Measurements from ENCODE around the gene VASP. TPM values are rescaled to one million over a fixed set of nuclear protein-coding genes. Genes with fewer than 3 reads are reported as not detected.
A peak's percentile ranks its signal among the peaks of the same experiment; 100 is the strongest.

Gene VASP
- total and polyA plus RNA-seq, 10 donors: 146 to 386 (median 199) TPM

DNA sequence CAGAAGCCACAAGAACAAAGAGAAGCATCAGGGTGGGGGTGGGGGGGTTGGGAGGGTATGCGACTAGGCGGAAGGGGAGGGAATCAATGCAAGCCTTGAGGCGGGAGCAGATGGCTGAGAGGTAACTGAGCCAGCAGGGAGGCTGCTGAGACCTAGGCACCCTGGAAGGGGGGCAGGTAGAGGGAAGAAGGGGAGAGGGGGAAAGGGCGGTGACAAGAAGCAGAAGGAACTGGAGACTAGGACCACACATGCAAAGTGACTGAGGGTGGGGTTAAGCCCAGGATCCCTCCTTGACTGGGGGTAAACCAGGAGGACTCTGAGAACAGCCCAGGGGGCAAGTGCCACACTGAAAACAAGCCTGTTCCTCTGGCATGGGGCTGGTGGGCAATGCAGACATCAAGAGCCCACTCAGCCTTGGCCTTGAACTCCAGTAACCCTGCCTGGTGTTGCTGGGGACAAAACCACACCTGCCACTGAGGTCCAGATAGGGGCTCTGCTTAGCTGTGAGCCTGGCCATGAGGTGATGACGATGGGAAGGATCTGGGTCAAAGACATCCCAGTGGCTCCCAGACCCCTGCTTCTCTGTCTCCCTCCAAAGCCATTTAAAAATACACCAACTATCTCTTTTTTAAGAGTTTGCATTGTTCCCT lies 57.0 kb downstream of the VASP start:
- Histone ChIP-seq H3K9me3 (no peaks in the 10 kb centered on the region), H3K4me1 (peaks cover 0 to 63% (median 38%) of the 10 kb centered on the region in 6 donors), H3K27me3 (replicated peaks in 1 of 7) (no peaks in the 10 kb centered on the region), H3K4me3 (no peak overlapping the region), H3K27ac (peak overlapping the region; percentile 36 to 89 (median 73)), H3K36me3 (peaks cover 0 to 16% (median 0%) of the 10 kb centered on the region in 6 donors)
- intact Hi-C loops (cut with DNase I; ENCODE audit: low total_unique reads): no loop called here
- no peak for DNase-seq
- WGBS, 5 donors: 62 to 78% (median 74%) methylated on average over 5 of the region's 5 CpGs
- TF ChIP-seq, protein P1, sequence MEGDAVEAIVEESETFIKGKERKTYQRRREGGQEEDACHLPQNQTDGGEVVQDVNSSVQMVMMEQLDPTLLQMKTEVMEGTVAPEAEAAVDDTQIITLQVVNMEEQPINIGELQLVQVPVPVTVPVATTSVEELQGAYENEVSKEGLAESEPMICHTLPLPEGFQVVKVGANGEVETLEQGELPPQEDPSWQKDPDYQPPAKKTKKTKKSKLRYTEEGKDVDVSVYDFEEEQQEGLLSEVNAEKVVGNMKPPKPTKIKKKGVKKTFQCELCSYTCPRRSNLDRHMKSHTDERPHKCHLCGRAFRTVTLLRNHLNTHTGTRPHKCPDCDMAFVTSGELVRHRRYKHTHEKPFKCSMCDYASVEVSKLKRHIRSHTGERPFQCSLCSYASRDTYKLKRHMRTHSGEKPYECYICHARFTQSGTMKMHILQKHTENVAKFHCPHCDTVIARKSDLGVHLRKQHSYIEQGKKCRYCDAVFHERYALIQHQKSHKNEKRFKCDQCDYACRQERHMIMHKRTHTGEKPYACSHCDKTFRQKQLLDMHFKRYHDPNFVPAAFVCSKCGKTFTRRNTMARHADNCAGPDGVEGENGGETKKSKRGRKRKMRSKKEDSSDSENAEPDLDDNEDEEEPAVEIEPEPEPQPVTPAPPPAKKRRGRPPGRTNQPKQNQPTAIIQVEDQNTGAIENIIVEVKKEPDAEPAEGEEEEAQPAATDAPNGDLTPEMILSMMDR (IDR thresholded peaks at IDR 0.05 in 8 of 11, conservative IDR thresholded peaks at IDR 0.05 in 3 of 11): no peak
- TF ChIP-seq POLR2AphosphoS5 (IDR thresholded peaks at IDR 0.05): peak in 2 of 3 donors; percentile 11 to 42

GRCh38 chr19:45567609-45568008 lies 60.3 kb downstream of the VASP start:
- intact Hi-C loops (cut with DNase I; ENCODE audit: low total_unique reads): no loop called here
- 81 to 96% (median 92%) methylated on average over 2 of the region's 2 CpGs for WGBS, 5 donors
- no peaks in the 10 kb centered on the region for H3K9me3 ChIP-seq
- no peaks in the 10 kb centered on the region for H3K27me3 ChIP-seq (replicated peaks in 1 of 7)
- no peak overlapping the region for H3K27ac ChIP-seq
- H3K4me1 ChIP-seq: peaks cover 0 to 40% (median 31%) of the 10 kb centered on the region in 6 donors
- H3K36me3 ChIP-seq: peaks cover 0 to 9% (median 0%) of the 10 kb centered on the region in 6 donors
- no peak overlapping the region for H3K4me3 ChIP-seq
- DNase-seq: no peak
- TF ChIP-seq, protein P1 (IDR thresholded peaks at IDR 0.05 in 8 of 11, conservative IDR thresholded peaks at IDR 0.05 in 3 of 11): no peak
- no peak for TF ChIP-seq POLR2AphosphoS5 (IDR thresholded peaks at IDR 0.05)
- TF ChIP-seq POLR2A (IDR thresholded peaks at IDR 0.05): no peak

- intact Hi-C loops (cut with DNase I; ENCODE audit: low total_unique reads): no loop called here
- peaks cover 0 to 13% (median 1%) of the 10 kb centered on the region in 6 donors for H3K36me3 ChIP-seq
- peaks cover 0 to 29% (median 20%) of the 10 kb centered on the region in 6 donors for H3K4me1 ChIP-seq
- no peak for DNase-seq
- H3K9me3 ChIP-seq: no peaks in the 10 kb centered on the region
- H3K27me3 ChIP-seq (replicated peaks in 1 of 7): no peaks in the 10 kb centered on the region
- H3K4me3 ChIP-seq: no peak overlapping the region
- H3K27ac ChIP-seq: no peak overlapping the region
- 84 to 94% (median 85%) methylated on average over 3 of the region's 3 CpGs for WGBS, 5 donors
- no peak for TF ChIP-seq POLR2A (IDR thresholded peaks at IDR 0.05)
- no peak for TF ChIP-seq POLR2AphosphoS5 (IDR thresholded peaks at IDR 0.05)
- TF ChIP-seq, protein P1 (IDR thresholded peaks at IDR 0.05 in 8 of 11, conservative IDR thresholded peaks at IDR 0.05 in 3 of 11): no peak
Measured at GRCh38 chr19:45568732-45569131, 61.5 kb downstream of the VASP start.

- 64 to 73% (median 67%) methylated on average over 15 of the region's 15 CpGs for WGBS, 5 donors
- no peaks in the 10 kb centered on the region for H3K27me3 ChIP-seq (replicated peaks in 1 of 7)
- H3K4me1 ChIP-seq: peaks cover 0 to 22% (median 11%) of the 10 kb centered on the region in 6 donors
- intact Hi-C loops (cut with DNase I; ENCODE audit: low total_unique reads): no loop called here
- peak overlapping the region in 1 of 8 donors; percentile 7 for H3K27ac ChIP-seq
- no peak overlapping the region for H3K4me3 ChIP-seq
- DNase-seq: peak; percentile 89
- TF ChIP-seq, protein P1 (IDR thresholded peaks at IDR 0.05 in 8 of 11, conservative IDR thresholded peaks at IDR 0.05 in 3 of 11): peak; percentile 17 to 86 (median 80)
- TF ChIP-seq POLR2AphosphoS5 (IDR thresholded peaks at IDR 0.05) (peak in 2 of 3 donors; percentile 49 to 57), POLR2A (IDR thresholded peaks at IDR 0.05) (no peak)
- H3K9me3 ChIP-seq: no peaks in the 10 kb centered on the region
- peaks cover 0 to 13% (median 1%) of the 10 kb centered on the region in 6 donors for H3K36me3 ChIP-seq
Measured at GRCh38 chr19:45569619-45570421, 62.5 kb downstream of the VASP start.

Data from spleen (tissue), 11 donors.